HCT116 (cell line): ENCODE results near the gene PRKACA.

ENCODE experiments used
- ELF1 ChIP-seq: IDR thresholded peaks from 2 replicates; pipeline ENCODE4 v1.6.1; 2012; ENCODE audit warnings: low read depth, borderline replicate concordance
- EZH2 ChIP-seq: fragments of 200-600 bp; sonication (generic); IDR thresholded peaks from 2 replicates; pipeline ENCODE4 v1.6.1; 2017; ENCODE audit warnings: antibody characterized with exemption, mixed run types
- EZH2phosphoT487 ChIP-seq: fragments of 200-600 bp; IDR thresholded peaks from 2 replicates; pipeline ENCODE4 v1.6.1; 2018; ENCODE audit warnings: antibody characterized with exemption, borderline replicate concordance
- POLR2A ChIP-seq: IDR thresholded peaks from 2 replicates; pipeline ENCODE4 v1.7.0; 2011; ENCODE audit warnings: borderline replicate concordance; ENCODE audit not compliant: insufficient read depth, insufficient read length; ENCODE audit errors: extremely low read depth
- TF ChIP-seq, protein P1 (sequence below): IDR thresholded peaks from 2 replicates; pipeline ENCODE4 v1.6.1; 2012
- TF ChIP-seq, protein P2 (sequence below), 3 experiments: fragments of 200-600 bp in 1 of 3; sonication (generic) in 1 of 3; IDR thresholded peaks in 2 of 3; conservative IDR thresholded peaks in 1 of 3; 2 replicates each; pipeline ENCODE4 v1.5.1; 2012 to 2017; ENCODE audit warnings: low read depth in 2 of 3, low read length in 2 of 3, antibody characterized with exemption in 1 of 3, borderline replicate concordance in 1 of 3, control low read depth in 1 of 3, mild to moderate bottlenecking in 1 of 3, mixed read lengths in 1 of 3, mixed run types in 1 of 3, moderate library complexity in 1 of 3; ENCODE audit not compliant: insufficient read depth in 1 of 3
- TF ChIP-seq, protein P3 (sequence below): IDR thresholded peaks from 2 replicates; pipeline ENCODE4 v1.6.1; 2012; ENCODE audit warnings: low read depth
- TF ChIP-seq, protein P4 (sequence below): IDR thresholded peaks from 2 replicates; pipeline ENCODE4 v1.6.1; 2011; ENCODE audit warnings: mild to moderate bottlenecking, low read length, moderate library complexity; ENCODE audit not compliant: insufficient replicate concordance; ENCODE audit errors: extremely low read depth
- TF ChIP-seq, protein P5 (sequence below): IDR thresholded peaks from 2 replicates; pipeline ENCODE4 v1.6.1; 2012

DNA sequence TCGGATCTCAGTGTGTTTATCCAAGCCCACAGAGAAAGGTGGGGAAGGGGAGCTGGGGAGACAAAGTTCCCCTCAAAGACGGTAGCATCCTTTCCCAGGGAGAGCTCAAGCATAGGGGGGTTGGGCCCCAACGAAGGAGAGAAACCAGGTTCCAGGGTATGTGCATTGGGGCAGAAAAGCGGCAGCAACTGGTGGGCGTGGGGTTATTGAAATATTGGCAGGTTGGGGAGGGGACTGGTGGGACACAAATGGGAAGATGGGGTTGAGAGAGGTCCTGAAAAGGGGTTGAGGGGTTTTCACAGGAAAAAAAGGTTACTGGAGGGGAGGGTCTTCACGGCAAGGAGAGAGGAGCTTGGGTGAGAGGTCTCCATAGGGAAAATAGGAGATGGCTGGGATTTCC, 17.8 kb upstream of the PRKACA start:
- TF ChIP-seq EZH2 = no peak
- no peak for TF ChIP-seq POLR2A
- TF ChIP-seq, protein P1, sequence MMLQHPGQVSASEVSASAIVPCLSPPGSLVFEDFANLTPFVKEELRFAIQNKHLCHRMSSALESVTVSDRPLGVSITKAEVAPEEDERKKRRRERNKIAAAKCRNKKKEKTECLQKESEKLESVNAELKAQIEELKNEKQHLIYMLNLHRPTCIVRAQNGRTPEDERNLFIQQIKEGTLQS = no peak
- TF ChIP-seq, protein P2, sequence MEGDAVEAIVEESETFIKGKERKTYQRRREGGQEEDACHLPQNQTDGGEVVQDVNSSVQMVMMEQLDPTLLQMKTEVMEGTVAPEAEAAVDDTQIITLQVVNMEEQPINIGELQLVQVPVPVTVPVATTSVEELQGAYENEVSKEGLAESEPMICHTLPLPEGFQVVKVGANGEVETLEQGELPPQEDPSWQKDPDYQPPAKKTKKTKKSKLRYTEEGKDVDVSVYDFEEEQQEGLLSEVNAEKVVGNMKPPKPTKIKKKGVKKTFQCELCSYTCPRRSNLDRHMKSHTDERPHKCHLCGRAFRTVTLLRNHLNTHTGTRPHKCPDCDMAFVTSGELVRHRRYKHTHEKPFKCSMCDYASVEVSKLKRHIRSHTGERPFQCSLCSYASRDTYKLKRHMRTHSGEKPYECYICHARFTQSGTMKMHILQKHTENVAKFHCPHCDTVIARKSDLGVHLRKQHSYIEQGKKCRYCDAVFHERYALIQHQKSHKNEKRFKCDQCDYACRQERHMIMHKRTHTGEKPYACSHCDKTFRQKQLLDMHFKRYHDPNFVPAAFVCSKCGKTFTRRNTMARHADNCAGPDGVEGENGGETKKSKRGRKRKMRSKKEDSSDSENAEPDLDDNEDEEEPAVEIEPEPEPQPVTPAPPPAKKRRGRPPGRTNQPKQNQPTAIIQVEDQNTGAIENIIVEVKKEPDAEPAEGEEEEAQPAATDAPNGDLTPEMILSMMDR (IDR thresholded peaks at IDR 0.05 in 2 of 3, conservative IDR thresholded peaks at IDR 0.05 in 1 of 3; ENCODE audit: borderline replicate concordance in 1 of 3, insufficient read depth in 1 of 3, low read depth in 2 of 3, low read length in 2 of 3) = no peak
- TF ChIP-seq, protein P3, sequence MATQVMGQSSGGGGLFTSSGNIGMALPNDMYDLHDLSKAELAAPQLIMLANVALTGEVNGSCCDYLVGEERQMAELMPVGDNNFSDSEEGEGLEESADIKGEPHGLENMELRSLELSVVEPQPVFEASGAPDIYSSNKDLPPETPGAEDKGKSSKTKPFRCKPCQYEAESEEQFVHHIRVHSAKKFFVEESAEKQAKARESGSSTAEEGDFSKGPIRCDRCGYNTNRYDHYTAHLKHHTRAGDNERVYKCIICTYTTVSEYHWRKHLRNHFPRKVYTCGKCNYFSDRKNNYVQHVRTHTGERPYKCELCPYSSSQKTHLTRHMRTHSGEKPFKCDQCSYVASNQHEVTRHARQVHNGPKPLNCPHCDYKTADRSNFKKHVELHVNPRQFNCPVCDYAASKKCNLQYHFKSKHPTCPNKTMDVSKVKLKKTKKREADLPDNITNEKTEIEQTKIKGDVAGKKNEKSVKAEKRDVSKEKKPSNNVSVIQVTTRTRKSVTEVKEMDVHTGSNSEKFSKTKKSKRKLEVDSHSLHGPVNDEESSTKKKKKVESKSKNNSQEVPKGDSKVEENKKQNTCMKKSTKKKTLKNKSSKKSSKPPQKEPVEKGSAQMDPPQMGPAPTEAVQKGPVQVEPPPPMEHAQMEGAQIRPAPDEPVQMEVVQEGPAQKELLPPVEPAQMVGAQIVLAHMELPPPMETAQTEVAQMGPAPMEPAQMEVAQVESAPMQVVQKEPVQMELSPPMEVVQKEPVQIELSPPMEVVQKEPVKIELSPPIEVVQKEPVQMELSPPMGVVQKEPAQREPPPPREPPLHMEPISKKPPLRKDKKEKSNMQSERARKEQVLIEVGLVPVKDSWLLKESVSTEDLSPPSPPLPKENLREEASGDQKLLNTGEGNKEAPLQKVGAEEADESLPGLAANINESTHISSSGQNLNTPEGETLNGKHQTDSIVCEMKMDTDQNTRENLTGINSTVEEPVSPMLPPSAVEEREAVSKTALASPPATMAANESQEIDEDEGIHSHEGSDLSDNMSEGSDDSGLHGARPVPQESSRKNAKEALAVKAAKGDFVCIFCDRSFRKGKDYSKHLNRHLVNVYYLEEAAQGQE = no peak
- TF ChIP-seq EZH2phosphoT487 = no peak
- TF ChIP-seq, protein P4, sequence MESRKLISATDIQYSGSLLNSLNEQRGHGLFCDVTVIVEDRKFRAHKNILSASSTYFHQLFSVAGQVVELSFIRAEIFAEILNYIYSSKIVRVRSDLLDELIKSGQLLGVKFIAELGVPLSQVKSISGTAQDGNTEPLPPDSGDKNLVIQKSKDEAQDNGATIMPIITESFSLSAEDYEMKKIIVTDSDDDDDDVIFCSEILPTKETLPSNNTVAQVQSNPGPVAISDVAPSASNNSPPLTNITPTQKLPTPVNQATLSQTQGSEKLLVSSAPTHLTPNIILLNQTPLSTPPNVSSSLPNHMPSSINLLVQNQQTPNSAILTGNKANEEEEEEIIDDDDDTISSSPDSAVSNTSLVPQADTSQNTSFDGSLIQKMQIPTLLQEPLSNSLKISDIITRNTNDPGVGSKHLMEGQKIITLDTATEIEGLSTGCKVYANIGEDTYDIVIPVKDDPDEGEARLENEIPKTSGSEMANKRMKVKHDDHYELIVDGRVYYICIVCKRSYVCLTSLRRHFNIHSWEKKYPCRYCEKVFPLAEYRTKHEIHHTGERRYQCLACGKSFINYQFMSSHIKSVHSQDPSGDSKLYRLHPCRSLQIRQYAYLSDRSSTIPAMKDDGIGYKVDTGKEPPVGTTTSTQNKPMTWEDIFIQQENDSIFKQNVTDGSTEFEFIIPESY = no peak
- TF ChIP-seq, protein P5, sequence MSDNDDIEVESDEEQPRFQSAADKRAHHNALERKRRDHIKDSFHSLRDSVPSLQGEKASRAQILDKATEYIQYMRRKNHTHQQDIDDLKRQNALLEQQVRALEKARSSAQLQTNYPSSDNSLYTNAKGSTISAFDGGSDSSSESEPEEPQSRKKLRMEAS = no peak
- no peak for TF ChIP-seq ELF1
